ENCODE data around the gene RAMACL.
"Not testable (repeated sequence)": the region's sequence is repeated elsewhere in the genome, so short reads cannot be mapped to it uniquely, and the experiment has no call there.

Gene RAMACL

GRCh38 chr6:166552600-166552999 is 33.9 kb downstream of the RAMACL start:
- no peak for DNase-seq

GRCh38 chr6:166551754-166552495 is 34.6 kb downstream of the RAMACL start:
- DNase-seq: no peak

GRCh38 chr6:166546653-166547052 is 39.8 kb downstream of the RAMACL start:
- no peak for DNase-seq

GRCh38 chr6:166545156-166546034 is 41.1 kb downstream of the RAMACL start:
- no peak for DNase-seq

- no peak for DNase-seq
These were observed 42.2 kb downstream of the RAMACL start for GRCh38 chr6:166544296-166544605.

- DNase-seq: no peak
These were observed 42.7 kb downstream of the RAMACL start for GRCh38 chr6:166543603-166544295.

- DNase-seq: no peak
These were observed 43.9 kb downstream of the RAMACL start for GRCh38 chr6:166542580-166542912.

GRCh38 chr6:166541876-166542579 is 44.5 kb downstream of the RAMACL start:
- no peak for DNase-seq

GRCh38 chr6:166541366-166541765 is 45.1 kb downstream of the RAMACL start:
- DNase-seq: no peak

- no peak for DNase-seq
These were observed 45.7 kb downstream of the RAMACL start for GRCh38 chr6:166540631-166541331.

GRCh38 chr6:166539543-166539942 is 46.9 kb downstream of the RAMACL start:
- DNase-seq: no peak

- not testable (repeated sequence) for DNase-seq
These were observed 47.5 kb downstream of the RAMACL start for GRCh38 chr6:166539011-166539385.

GRCh38 chr6:166538297-166539010 is 48.0 kb downstream of the RAMACL start:
- DNase-seq: no peak

- DNase-seq: no peak
These were observed 51.6 kb downstream of the RAMACL start for GRCh38 chr6:166534658-166535406.

- no peak for DNase-seq
These were observed 53.2 kb downstream of the RAMACL start for GRCh38 chr6:166533205-166533824.

Data from SW 1271 (cell line).